Stomach (tissue), 4 donors: ENCODE results near the gene SEPHS1.

Experiments used
- POLR2A ChIP-seq, 4 donors: fragments of 450-650 bp; IDR thresholded peaks; one replicate each; pipeline ENCODE4 v1.6.1; 2016; ENCODE audit warnings: antibody characterized with exemption in 4 of 4, control low read depth in 2 of 4, mild to moderate bottlenecking in 1 of 4, moderate library complexity in 1 of 4
- POLR2AphosphoS5 ChIP-seq, 3 donors: sonication (generic); formaldehyde crosslinking; IDR thresholded peaks; one replicate each; pipeline ENCODE4 v1.6.1; 2016; ENCODE audit warnings: antibody characterized with exemption in 3 of 3
- TF ChIP-seq, protein P1 (sequence below), 7 experiments: fragments of 450-650 bp in 4 of 7; fragments of 200-600 bp in 3 of 7; sonication (generic) in 3 of 7; IDR thresholded peaks; one replicate each; pipeline ENCODE4 v1.5.1; 2016 to 2019; ENCODE audit warnings: antibody characterized with exemption in 7 of 7, control low read depth in 2 of 7, mild to moderate bottlenecking in 1 of 7

DNA sequence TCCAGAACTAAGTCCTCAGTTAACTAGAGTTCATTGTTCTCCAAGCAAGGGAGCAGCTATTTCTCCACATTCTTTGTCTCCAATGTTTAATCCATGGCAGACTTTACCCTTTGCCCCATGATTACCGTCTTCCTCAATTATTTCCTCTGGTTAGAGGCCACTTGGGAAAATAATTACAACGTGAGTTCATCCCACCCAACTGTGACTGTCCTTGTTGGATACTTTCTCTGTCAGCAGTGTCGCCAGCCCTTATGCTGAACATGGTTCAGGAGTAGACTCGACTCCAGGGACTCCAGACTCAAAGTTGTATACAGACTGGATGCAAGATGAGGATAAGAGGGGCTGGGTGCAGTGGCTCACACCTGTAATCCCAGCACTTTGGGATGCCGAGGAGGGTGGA, 17.1 kb upstream of the SEPHS1 start:
- TF ChIP-seq POLR2A (IDR thresholded peaks at IDR 0.05) (no peak), POLR2AphosphoS5 (IDR thresholded peaks at IDR 0.05) (no peak)
- TF ChIP-seq, protein P1, sequence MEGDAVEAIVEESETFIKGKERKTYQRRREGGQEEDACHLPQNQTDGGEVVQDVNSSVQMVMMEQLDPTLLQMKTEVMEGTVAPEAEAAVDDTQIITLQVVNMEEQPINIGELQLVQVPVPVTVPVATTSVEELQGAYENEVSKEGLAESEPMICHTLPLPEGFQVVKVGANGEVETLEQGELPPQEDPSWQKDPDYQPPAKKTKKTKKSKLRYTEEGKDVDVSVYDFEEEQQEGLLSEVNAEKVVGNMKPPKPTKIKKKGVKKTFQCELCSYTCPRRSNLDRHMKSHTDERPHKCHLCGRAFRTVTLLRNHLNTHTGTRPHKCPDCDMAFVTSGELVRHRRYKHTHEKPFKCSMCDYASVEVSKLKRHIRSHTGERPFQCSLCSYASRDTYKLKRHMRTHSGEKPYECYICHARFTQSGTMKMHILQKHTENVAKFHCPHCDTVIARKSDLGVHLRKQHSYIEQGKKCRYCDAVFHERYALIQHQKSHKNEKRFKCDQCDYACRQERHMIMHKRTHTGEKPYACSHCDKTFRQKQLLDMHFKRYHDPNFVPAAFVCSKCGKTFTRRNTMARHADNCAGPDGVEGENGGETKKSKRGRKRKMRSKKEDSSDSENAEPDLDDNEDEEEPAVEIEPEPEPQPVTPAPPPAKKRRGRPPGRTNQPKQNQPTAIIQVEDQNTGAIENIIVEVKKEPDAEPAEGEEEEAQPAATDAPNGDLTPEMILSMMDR (IDR thresholded peaks at IDR 0.05), result no peak
